Erythroblast (primary cell): ENCODE measurements around the gene OR51Q1.

ENCODE experiments used
- DNase-seq, 2 experiments: peaks; one replicate each; lab custom pipeline; 2025; lab: John Stamatoyannopoulos, UW
- GATA1 ChIP-seq: IDR thresholded peaks from 2 replicates; pipeline ENCODE4 v1.6.1; 2011; ENCODE audit warnings: low read depth, mild to moderate bottlenecking, control low read depth, low read length, moderate library complexity
- POLR2A ChIP-seq: IDR thresholded peaks from 2 replicates; pipeline ENCODE4 v1.6.1; 2011; ENCODE audit warnings: mild to moderate bottlenecking, low read length

OR51Q1 gene

DNA sequence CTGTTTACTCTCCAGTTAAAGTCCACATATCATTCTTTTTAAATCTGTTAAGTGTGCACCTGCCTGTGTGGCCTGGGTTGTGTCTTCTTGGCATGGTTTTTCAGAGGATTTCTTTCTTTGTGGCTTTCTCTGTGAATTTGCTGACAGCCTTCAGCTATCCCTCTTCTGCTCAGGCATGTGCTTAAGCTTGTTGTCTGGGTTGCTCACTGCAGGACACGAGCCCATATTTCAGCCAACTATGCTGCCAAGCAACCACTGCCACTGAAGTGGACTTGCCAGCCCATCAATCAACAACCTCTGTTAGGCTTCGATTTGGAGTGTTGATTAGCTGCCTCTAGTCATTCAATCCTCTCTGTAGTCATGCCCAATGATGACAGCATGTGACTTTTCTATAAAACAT, 45.6 kb downstream of the OR51Q1 start:
- no peak for TF ChIP-seq POLR2A
- TF ChIP-seq GATA1 = no peak

More for the DNA sequence above, 45.6 kb downstream of the OR51Q1 start:
- no peak for DNase-seq
